HG03565 (cell line): Measurements from ENCODE around the gene CCL15.
"Not testable (repeated sequence)": the region's sequence is repeated elsewhere in the genome, so short reads cannot be mapped to it uniquely, and the experiment has no call there.

Experiments
- ATAC-seq: cut with Tn5 transposase; IDR thresholded peaks from one replicate; pipeline ENCODE4 v1.9.1; 2021; ENCODE audit warnings: mild to moderate bottlenecking, moderate library complexity; ENCODE audit not compliant: unreplicated experiment

CCL15 gene

GRCh38 chr17:35995346-35995745, 6.0 kb downstream of the CCL15 start:
- ATAC-seq = not testable (repeated sequence)

- no peak for ATAC-seq
These were observed 10.3 kb downstream of the CCL15 start for GRCh38 chr17:35991075-35991474.

- ATAC-seq = no peak
These were observed 13.2 kb downstream of the CCL15 start for GRCh38 chr17:35988164-35988563.

DNA sequence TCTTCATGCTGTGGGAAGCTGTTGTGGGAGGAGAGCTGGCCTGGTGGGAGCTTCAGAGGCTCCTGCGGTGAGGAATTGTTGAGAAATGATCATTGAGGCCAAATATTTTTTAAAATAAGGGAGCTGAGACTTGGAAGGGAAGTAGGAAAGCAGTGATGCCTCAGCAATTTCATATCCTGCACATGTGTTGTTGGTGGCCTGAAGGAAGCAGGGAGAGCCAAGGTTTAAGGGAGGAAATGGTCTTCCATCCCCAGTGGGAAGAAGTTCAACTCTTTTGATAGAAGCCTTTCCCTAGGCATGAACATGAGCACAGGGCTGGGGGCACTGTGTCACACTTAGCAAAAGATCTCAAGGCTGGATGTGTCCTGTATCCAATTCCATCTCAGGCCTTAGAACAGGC, 14.7 kb downstream of the CCL15 start, which contains the start of gene CCL14:
Gene CCL14, minus strand, starts transcription at position 87 of the 400 bp plus-strand sequence. Its CDS starts 80 bp downstream, at position 7.
- ATAC-seq = no peak

DNA sequence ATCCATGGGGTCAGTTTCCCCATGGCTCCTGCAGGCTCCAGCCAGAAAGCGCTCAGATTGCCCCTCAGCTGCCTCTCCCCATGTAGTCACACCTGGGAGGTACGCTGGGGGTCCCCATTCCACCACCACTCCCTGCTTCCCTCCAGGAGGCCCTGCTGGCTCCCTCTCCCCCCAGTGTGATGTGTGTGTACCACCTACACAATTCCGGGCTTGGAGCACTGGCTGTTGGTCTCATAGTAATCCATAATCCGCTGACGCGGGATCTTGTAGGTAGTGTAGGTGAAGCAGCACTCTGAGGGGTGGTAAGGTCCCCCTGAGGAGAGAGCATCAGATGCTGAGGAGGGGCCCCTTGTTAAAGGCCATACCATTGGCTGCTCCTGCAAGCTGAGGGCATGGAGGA, 17.2 kb downstream of the CCL15 start:
- no peak for ATAC-seq

GRCh38 chr17:35982409-35983191, 18.8 kb downstream of the CCL15 start:
- no peak for ATAC-seq

DNA sequence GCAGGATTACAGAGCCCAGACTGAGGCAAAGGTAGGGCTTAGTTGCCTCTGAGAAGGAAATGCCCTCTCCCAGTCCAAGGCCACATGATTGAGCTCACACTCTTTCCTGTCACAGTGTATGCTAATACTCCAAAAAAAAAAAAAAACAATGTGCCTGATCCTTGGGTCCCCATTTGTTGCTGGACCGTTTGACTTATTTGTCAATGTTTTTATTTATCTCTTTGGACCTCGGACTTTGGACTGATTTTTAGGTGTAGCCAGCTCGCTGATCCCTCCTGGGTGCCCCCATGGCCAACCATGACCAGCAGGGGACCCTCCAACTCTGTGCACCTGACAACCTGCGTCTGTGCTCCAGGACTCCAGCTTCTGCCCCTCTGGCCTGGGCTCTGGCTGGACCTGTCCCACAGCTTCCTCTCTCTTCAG, 19.4 kb downstream of the CCL15 start:
- no peak for ATAC-seq

DNA sequence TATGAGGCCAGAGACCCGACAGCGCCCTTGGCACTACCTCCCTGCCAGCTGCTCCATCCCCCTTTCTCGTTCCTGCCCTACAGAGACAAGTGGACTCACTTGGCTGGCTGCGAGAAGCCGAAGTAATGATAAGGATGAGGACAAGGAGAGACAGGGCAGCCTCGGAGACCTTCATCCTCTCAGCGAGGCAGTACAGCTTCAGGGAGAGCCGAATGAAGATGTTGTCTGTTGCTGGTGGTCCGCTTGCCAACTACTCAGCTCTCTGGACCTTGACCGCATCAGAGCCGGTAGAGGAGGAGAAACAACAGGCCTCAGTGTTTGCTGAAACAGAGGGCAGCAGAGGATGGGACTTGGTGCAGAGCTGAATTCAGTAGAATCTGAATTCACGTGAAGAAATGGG, 20.1 kb downstream of the CCL15 start, which contains the start of gene CCL16:
Gene CCL16, minus strand, starts transcription at position 252 of the 400 bp plus-strand sequence. Its CDS starts 77 bp downstream, at position 175.
- ATAC-seq = no peak

DNA sequence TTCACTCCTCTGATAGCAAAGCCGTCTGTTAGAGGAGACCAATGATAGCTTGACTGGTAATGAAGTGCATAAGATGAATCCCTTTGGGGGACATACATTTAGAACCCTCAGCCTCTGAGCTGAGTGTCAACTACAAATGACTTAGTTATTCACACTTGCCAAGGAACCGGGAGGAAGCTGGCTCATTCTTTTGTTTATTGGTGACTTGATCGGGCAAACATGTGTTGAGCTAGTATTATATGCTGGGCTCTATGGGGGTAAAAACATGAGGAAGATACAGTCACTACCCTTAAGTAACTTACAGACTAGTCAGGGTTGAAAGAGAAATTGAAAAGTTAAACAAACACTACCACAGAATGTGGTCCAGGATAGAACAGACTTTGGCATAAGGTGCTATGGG, 23.0 kb downstream of the CCL15 start:
- ATAC-seq = no peak

GRCh38 chr17:35977509-35977908, 23.8 kb downstream of the CCL15 start:
- ATAC-seq = no peak

DNA sequence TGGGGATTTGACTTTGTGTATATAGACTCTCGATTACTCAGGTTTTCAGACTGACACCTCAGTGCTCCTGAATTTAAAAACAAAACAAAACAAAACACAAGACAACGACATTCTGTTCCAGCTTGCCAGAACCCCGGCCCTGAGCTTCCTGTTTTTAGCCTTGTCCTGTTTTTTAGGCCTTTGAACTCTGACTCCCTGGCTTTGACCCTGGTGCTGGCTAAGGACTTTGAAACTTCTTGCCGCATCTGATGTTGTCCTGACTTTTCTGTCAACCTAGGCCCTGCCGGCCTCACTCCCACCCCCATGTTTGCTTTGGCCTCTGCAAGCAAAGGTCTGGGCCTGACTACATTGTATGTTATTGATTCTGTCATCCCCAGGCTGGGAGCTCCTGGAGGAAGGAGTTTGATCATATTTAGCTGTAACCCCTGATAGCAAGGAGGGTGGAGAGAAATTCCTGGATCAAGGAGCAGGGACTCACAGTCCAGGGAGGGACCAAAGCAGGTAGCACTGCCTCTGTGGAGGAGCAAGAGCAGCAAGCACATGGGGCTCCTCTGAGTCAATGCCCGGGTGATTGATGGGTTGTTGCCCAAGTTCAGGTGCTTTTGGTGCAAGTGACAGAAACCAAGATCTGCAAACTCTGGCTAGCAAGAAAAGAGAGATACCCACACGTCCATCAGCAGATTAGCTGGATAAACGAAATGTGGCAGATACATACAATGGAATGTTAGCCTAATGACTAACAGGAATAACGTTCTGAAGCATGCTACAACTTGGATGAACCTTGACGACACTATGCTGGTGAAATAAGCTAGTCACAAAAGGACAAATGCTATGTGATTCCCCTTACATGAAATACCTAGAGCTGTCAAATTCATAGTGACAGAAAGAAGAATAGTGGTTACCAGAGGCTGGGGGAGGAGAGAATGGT, 27.8 kb downstream of the CCL15 start:
- ATAC-seq = no peak

GRCh38 chr17:35972945-35973332, 28.4 kb downstream of the CCL15 start:
- no peak for ATAC-seq

- no peak for ATAC-seq
These were observed 28.8 kb downstream of the CCL15 start for GRCh38 chr17:35972535-35972934.

DNA sequence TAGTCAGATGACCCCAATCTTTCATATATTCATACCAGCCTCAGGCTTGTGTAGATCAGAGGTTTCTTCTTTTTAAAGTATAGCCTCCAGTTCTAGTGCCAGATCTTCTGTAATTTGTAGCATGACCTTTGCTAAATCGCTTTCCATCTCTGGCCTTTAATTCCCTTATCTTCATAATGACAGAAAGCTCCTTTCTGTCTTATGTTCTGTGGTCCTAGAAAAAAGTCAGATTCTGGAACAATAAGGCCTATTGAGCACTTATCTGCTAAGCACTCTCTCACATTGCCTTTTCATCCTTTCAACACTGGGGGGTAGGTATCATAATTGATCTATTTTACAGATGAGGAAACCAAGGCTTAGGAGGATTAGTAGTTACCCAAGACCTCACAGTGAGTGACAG, 29.3 kb downstream of the CCL15 start:
- no peak for ATAC-seq

- no peak for ATAC-seq
These were observed 31.6 kb downstream of the CCL15 start for GRCh38 chr17:35969558-35970380.

DNA sequence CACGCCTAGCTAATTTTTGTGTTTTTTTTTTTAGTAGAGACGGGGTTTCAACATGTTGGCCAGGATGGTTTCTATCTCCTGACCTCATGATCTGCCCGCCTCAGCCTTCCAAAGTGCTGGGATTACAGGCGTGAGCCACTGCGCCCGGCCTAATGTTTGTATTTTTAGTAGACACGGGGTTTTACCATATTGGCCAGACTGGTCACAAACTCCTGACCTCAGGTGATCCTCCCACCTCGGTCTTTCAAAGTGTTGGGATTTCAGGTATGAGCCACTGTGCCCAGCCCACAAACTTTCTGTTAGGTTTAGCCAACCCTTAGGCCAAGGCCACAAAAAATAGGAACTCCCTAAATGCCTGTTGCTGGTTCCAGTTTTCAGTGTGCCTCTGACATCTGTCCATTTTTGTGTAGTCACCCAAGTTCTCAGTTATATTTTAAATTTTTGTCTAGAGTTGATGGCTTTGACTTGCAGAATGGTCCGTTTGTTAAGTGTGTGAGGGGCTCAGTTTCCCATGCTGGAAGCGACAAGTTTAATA, 32.8 kb downstream of the CCL15 start:
- ATAC-seq = no peak

DNA sequence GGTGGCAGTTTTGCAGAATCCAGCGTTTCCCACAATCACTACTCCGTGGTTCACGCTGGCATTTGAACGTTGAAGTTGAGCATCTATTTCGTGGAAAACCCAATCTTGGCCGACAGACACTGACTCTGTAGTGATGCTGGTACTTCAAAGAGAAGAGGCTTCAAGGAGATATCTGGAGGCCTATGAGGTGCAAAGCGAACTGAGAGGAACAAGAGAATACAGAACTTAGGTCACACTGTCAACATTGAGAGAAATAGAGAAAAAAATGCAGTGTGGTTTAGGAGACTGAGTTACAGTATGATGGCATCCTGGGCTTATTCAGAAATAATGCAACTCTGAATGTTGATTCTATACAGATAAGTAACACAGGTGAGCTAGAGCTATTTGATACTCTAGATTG, 36.1 kb downstream of the CCL15 start:
- no peak for ATAC-seq

GRCh38 chr17:35963663-35964062, 37.7 kb downstream of the CCL15 start:
- ATAC-seq = no peak

- no peak for ATAC-seq
These were observed 47.6 kb downstream of the CCL15 start for GRCh38 chr17:35953720-35954119.

DNA sequence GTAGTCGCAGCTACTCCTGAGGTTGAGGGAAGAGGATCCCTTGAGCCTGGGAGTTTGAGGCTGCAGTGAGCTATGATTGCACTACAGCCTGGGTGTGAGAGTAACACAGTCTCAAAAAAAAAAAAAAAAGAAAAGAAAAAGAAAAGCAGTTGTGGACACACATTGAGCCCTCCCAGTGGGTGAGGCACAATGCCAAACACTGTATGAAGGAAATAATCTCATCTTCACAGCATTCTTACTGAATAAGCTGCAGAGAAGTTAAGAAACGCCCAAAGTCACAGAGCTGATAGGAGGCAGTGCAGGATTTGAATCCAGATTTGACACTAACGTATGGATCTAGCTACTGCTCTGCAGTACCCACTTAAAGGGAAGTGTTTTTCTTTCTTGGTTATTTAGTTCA, 52.0 kb downstream of the CCL15 start:
- ATAC-seq = no peak

DNA sequence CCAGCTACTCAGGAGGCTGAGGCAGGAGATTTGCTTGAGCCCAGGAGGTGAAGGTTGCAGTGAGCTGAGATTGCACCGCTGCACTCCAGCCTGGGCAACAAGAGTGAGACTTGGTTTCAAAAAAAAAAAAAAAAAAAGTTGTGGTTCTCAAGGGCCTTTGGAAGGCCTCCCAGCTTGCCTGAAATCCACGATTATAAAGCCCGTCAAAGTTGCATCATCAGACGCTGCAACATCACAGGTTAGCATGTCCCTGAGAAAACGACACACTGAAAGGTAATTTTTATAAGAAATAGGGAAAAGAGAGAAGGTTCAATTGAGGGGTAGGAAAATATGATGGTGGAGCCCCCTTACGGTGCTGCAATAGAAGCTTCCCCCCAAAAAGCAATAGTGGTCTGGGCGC, 53.3 kb downstream of the CCL15 start:
- ATAC-seq = no peak
